Measurements from ENCODE around the gene DNAAF1.

Gene DNAAF1

GRCh38 chr16:84105301-84105815, 39.8 kb upstream of the DNAAF1 start:
- Histone ChIP-seq H3K4me2 (ENCODE audit: insufficient read depth, low read length) (no peak overlapping the region), H3K27ac (ENCODE audit: low read length) (peak overlapping the region; percentile 46; the same call in 1 of the 2 replicates), H3K9me3 (ENCODE audit: insufficient read depth, low read length, severe bottlenecking) (no peaks in the 10 kb centered on the region), H2AFZ (ENCODE audit: low read depth, low read length) (no peak overlapping the region), H3K79me2 (ENCODE audit: insufficient read depth, low read length) (peaks cover 100% of the 10 kb centered on the region), H3K9ac (ENCODE audit: low read depth, low read length) (no peak overlapping the region), H3K4me3 (ENCODE audit: low read depth in 1 of 2, low read length in 2 of 2) (no peak overlapping the region), H3K36me3 (ENCODE audit: insufficient read depth, low read length) (peaks cover 68% of the 10 kb centered on the region), H3K4me1 (ENCODE audit: insufficient read depth, low read length) (peaks cover 45% of the 10 kb centered on the region), H4K20me1 (ENCODE audit: insufficient read depth, low read length) (peaks cover 80% of the 10 kb centered on the region), H3K27me3 (ENCODE audit: insufficient read depth, low read length, poor library complexity) (no peaks in the 10 kb centered on the region)
- no peak for TF ChIP-seq EZH2 (IDR thresholded peaks at IDR 0.05; ENCODE audit: borderline replicate concordance, low read depth, low read length, severe bottlenecking)
- no peak for TF ChIP-seq CTCF (IDR thresholded peaks at IDR 0.05; ENCODE audit: borderline replicate concordance, extremely low read depth, low read length, poor library complexity, severe bottlenecking)
- ATAC-seq (ENCODE audit: insufficient read depth, low read depth) (no peak), DNase-seq (no peak)

DNA sequence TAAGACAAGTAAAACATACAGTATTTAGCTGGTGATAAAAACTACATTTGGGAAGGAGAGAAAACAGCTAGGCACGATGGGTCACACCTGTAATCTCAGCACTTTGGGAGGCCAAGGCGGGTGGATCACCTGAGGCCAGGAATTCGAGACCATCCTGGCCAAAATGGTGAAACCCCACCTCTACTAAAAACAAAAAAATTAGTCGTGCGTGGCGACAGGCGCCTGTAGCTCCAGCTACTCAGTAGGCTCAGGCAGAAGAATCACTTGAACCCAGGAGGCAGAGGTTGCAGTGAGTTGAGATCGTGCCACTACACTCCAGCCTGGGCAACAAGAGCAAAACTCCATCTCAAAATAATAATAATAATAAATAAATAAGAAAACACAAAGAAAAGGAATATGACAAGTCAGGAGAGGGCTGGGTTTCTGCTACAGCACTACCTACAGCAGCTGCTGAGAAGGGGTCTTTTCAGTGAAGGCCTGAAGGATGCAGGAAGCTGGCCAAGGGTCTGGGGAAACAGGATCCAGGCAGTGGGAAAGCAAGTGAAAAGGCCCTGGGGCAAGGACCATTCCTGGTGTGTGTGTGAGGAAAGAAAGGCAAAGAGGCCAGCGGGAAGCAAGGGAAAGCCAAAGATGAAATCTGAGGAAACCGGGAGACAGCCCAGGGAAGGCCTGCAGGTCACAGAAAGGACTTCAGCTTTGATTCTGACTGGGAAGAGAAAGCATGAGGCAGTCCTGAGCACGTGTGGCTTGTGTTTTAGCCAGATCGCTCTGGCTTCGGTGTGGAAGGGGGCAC, 39.0 kb upstream of the DNAAF1 start:
- Histone ChIP-seq H3K27ac (ENCODE audit: low read length) (peak overlapping the region; percentile 52; the same call in 1 of the 2 replicates), H3K4me3 (ENCODE audit: low read depth in 1 of 2, low read length in 2 of 2) (no peak overlapping the region), H3K36me3 (ENCODE audit: insufficient read depth, low read length) (peaks cover 68% of the 10 kb centered on the region), H3K9me3 (ENCODE audit: insufficient read depth, low read length, severe bottlenecking) (no peaks in the 10 kb centered on the region), H2AFZ (ENCODE audit: low read depth, low read length) (no peak overlapping the region), H3K79me2 (ENCODE audit: insufficient read depth, low read length) (peaks cover 100% of the 10 kb centered on the region), H3K4me1 (ENCODE audit: insufficient read depth, low read length) (peaks cover 41% of the 10 kb centered on the region), H3K9ac (ENCODE audit: low read depth, low read length) (no peak overlapping the region), H4K20me1 (ENCODE audit: insufficient read depth, low read length) (peaks cover 88% of the 10 kb centered on the region), H3K4me2 (ENCODE audit: insufficient read depth, low read length) (no peak overlapping the region), H3K27me3 (ENCODE audit: insufficient read depth, low read length, poor library complexity) (no peaks in the 10 kb centered on the region)
- no peak for ATAC-seq (ENCODE audit: insufficient read depth, low read depth)
- no peak for DNase-seq
- TF ChIP-seq EZH2 (IDR thresholded peaks at IDR 0.05; ENCODE audit: borderline replicate concordance, low read depth, low read length, severe bottlenecking) (no peak), CTCF (IDR thresholded peaks at IDR 0.05; ENCODE audit: borderline replicate concordance, extremely low read depth, low read length, poor library complexity, severe bottlenecking) (no peak)

DNA sequence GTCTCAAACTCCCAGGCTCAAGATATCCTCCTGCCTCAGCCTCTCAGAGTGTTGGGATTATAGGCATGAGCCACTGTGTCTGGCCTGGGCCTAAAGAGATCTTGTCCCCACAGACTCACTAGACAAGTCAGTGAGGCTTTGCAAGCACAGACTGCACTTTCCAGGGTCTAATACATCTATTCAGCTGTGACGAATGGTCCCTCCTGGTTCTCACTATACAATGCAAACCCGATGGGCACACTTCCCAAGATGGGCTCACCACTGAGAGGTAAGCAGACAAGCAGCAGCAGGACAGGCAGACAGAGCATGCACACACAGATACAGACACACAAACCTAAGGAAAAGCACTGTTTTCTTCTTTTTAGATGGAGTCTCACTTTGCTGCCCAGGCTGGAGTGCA, 37.2 kb upstream of the DNAAF1 start:
- H3K4me1 ChIP-seq (ENCODE audit: insufficient read depth, low read length): peaks cover 28% of the 10 kb centered on the region
- H3K36me3 ChIP-seq (ENCODE audit: insufficient read depth, low read length): peaks cover 56% of the 10 kb centered on the region
- H3K4me3 ChIP-seq (ENCODE audit: low read depth in 1 of 2, low read length in 2 of 2): no peak overlapping the region
- H4K20me1 ChIP-seq (ENCODE audit: insufficient read depth, low read length): peaks cover 84% of the 10 kb centered on the region
- H3K4me2 ChIP-seq (ENCODE audit: insufficient read depth, low read length): no peak overlapping the region
- no peak for ATAC-seq (ENCODE audit: insufficient read depth, low read depth)
- no peak overlapping the region for H3K9ac ChIP-seq (ENCODE audit: low read depth, low read length)
- DNase-seq: no peak
- peaks cover 100% of the 10 kb centered on the region for H3K79me2 ChIP-seq (ENCODE audit: insufficient read depth, low read length)
- 0 out of 2 replicates have a peak overlapping the region, but pooled peaks have one; percentile 8 for H3K27ac ChIP-seq (ENCODE audit: low read length)
- H2AFZ ChIP-seq (ENCODE audit: low read depth, low read length): no peak overlapping the region
- no peak for TF ChIP-seq EZH2 (IDR thresholded peaks at IDR 0.05; ENCODE audit: borderline replicate concordance, low read depth, low read length, severe bottlenecking)
- TF ChIP-seq CTCF (IDR thresholded peaks at IDR 0.05; ENCODE audit: borderline replicate concordance, extremely low read depth, low read length, poor library complexity, severe bottlenecking): no peak
- H3K27me3 ChIP-seq (ENCODE audit: insufficient read depth, low read length, poor library complexity): no peaks in the 10 kb centered on the region
- H3K9me3 ChIP-seq (ENCODE audit: insufficient read depth, low read length, severe bottlenecking): no peaks in the 10 kb centered on the region
